HG03045 (cell line): Measurements from ENCODE around the gene TIMM50.

ENCODE experiments used
- ATAC-seq: cut with Tn5 transposase; IDR thresholded peaks from one replicate; pipeline ENCODE4 v1.9.1; 2021; ENCODE audit warnings: mild to moderate bottlenecking, moderate library complexity; ENCODE audit not compliant: unreplicated experiment

The TIMM50 gene

GRCh38 chr19:39498798-39499642 lies 18.4 kb downstream of the TIMM50 start, which contains the start of gene DLL3:
DLL3 (plus strand) TSS chr19:39498947; CDS start chr19:39498975, 28 bp downstream.
- no peak for ATAC-seq

- no peak for ATAC-seq
Measured at GRCh38 chr19:39499932-39500331, 19.3 kb downstream of the TIMM50 start.

GRCh38 chr19:39500543-39500942 lies 19.9 kb downstream of the TIMM50 start:
- no peak for ATAC-seq

- no peak for ATAC-seq
Measured at GRCh38 chr19:39501340-39501739, 20.7 kb downstream of the TIMM50 start.

GRCh38 chr19:39502640-39503417 lies 22.2 kb downstream of the TIMM50 start:
- no peak for ATAC-seq

- ATAC-seq: no peak
Measured at GRCh38 chr19:39506598-39506943, 25.9 kb downstream of the TIMM50 start.

- ATAC-seq: no peak
Measured at GRCh38 chr19:39506944-39507714, 26.5 kb downstream of the TIMM50 start.

GRCh38 chr19:39507715-39508364 lies 27.2 kb downstream of the TIMM50 start:
- no peak for ATAC-seq

GRCh38 chr19:39508629-39509028 lies 28.0 kb downstream of the TIMM50 start:
- ATAC-seq: no peak

GRCh38 chr19:39509233-39509632 lies 28.6 kb downstream of the TIMM50 start:
- no peak for ATAC-seq

GRCh38 chr19:39512988-39513387 lies 32.4 kb downstream of the TIMM50 start:
- ATAC-seq: no peak

- no peak for ATAC-seq
Measured at GRCh38 chr19:39514840-39515550, 34.4 kb downstream of the TIMM50 start, which contains the start of gene SELENOV. SELENOV (plus strand) TSS chr19:39515139; CDS start chr19:39515213, 74 bp downstream.

GRCh38 chr19:39515551-39516191 lies 35.0 kb downstream of the TIMM50 start:
- ATAC-seq: no peak

GRCh38 chr19:39516270-39516669 lies 35.6 kb downstream of the TIMM50 start:
- no peak for ATAC-seq

GRCh38 chr19:39517432-39517831 lies 36.8 kb downstream of the TIMM50 start:
- no peak for ATAC-seq

GRCh38 chr19:39518458-39518857 lies 37.8 kb downstream of the TIMM50 start:
- no peak for ATAC-seq

- no peak for ATAC-seq
Measured at GRCh38 chr19:39518975-39519374, 38.3 kb downstream of the TIMM50 start.

- ATAC-seq: no peak
Measured at GRCh38 chr19:39520541-39521484, 40.2 kb downstream of the TIMM50 start.
